ENCODE data around the gene GPR39.

The GPR39 gene

GRCh38 chr2:132611719-132612118, 195.1 kb downstream of the GPR39 start:
- H3K4me3 ChIP-seq (ENCODE audit: low read length): no peak overlapping the region
- no peak for TF ChIP-seq ZNF274 (IDR thresholded peaks at IDR 0.05; ENCODE audit: low read depth, low read length)

GRCh38 chr2:132615329-132616085, 198.9 kb downstream of the GPR39 start:
- H3K4me3 ChIP-seq (ENCODE audit: low read length): no peak overlapping the region
- no peak for TF ChIP-seq ZNF274 (IDR thresholded peaks at IDR 0.05; ENCODE audit: low read depth, low read length)

GRCh38 chr2:132617989-132618388, 201.4 kb downstream of the GPR39 start:
- no peak overlapping the region for H3K4me3 ChIP-seq (ENCODE audit: low read length)
- no peak for TF ChIP-seq ZNF274 (IDR thresholded peaks at IDR 0.05; ENCODE audit: low read depth, low read length)

- no peak for TF ChIP-seq ZNF274 (IDR thresholded peaks at IDR 0.05; ENCODE audit: low read depth, low read length)
Measured at GRCh38 chr2:132618734-132619133, 202.1 kb downstream of the GPR39 start.

GRCh38 chr2:132620115-132620514, 203.5 kb downstream of the GPR39 start:
- TF ChIP-seq ZNF274 (IDR thresholded peaks at IDR 0.05; ENCODE audit: low read depth, low read length): no peak
- H3K4me3 ChIP-seq (ENCODE audit: low read length): no peak overlapping the region

More at GRCh38 chr2:132618734-132619133, 202.1 kb downstream of the GPR39 start:
- H3K4me3 ChIP-seq (ENCODE audit: low read length): no peak overlapping the region

GRCh38 chr2:132621131-132621875, 204.7 kb downstream of the GPR39 start:
- TF ChIP-seq ZNF274 (IDR thresholded peaks at IDR 0.05; ENCODE audit: low read depth, low read length): no peak
- H3K4me3 ChIP-seq (ENCODE audit: low read length): no peak overlapping the region

GRCh38 chr2:132623096-132623839, 206.7 kb downstream of the GPR39 start:
- no peak overlapping the region for H3K4me3 ChIP-seq (ENCODE audit: low read length)
- no peak for TF ChIP-seq ZNF274 (IDR thresholded peaks at IDR 0.05; ENCODE audit: low read depth, low read length)

- TF ChIP-seq ZNF274 (IDR thresholded peaks at IDR 0.05; ENCODE audit: low read depth, low read length): no peak
- no peak overlapping the region for H3K4me3 ChIP-seq (ENCODE audit: low read length)
Measured at GRCh38 chr2:132627536-132627935, 210.9 kb downstream of the GPR39 start.

GRCh38 chr2:132632000-132632649, 215.5 kb downstream of the GPR39 start:
- H3K4me3 ChIP-seq (ENCODE audit: low read length): no peak overlapping the region
- no peak for TF ChIP-seq ZNF274 (IDR thresholded peaks at IDR 0.05; ENCODE audit: low read depth, low read length)

GRCh38 chr2:132633635-132634034, 217.0 kb downstream of the GPR39 start:
- TF ChIP-seq ZNF274 (IDR thresholded peaks at IDR 0.05; ENCODE audit: low read depth, low read length): no peak
- H3K4me3 ChIP-seq (ENCODE audit: low read length): no peak overlapping the region

GRCh38 chr2:132636346-132636745, 219.7 kb downstream of the GPR39 start:
- no peak for TF ChIP-seq ZNF274 (IDR thresholded peaks at IDR 0.05; ENCODE audit: low read depth, low read length)
- no peak overlapping the region for H3K4me3 ChIP-seq (ENCODE audit: low read length)

GRCh38 chr2:132638313-132639040, 221.9 kb downstream of the GPR39 start:
- TF ChIP-seq ZNF274 (IDR thresholded peaks at IDR 0.05; ENCODE audit: low read depth, low read length): no peak

GRCh38 chr2:132640116-132640515, 223.5 kb downstream of the GPR39 start:
- no peak overlapping the region for H3K4me3 ChIP-seq (ENCODE audit: low read length)
- no peak for TF ChIP-seq ZNF274 (IDR thresholded peaks at IDR 0.05; ENCODE audit: low read depth, low read length)

More at GRCh38 chr2:132638313-132639040, 221.9 kb downstream of the GPR39 start:
- H3K4me3 ChIP-seq (ENCODE audit: low read length): no peak overlapping the region

Data from GM08714 (cell line).